Cardiac muscle cell (in vitro differentiated cells and primary cell): Measurements from ENCODE around the gene MRPS31. TPM values are rescaled to one million over a fixed set of nuclear protein-coding genes. Genes with fewer than 3 reads are reported as not detected.

Source experiments
- DNase-seq, 2 donors: peaks; one replicate each; pipeline versions ENCODE4 v3.0.0 to v3.0.0-alpha.2; 2010 to 2017; ENCODE audit warnings: low read depth in 1 of 2, low spot score in 1 of 2
- H3K27ac ChIP-seq: fragments of 200-600 bp; sonication (generic); 2 replicates; pipeline ENCODE4 v1.5.1; 2016
- H3K27me3 ChIP-seq: fragments of 200-600 bp; sonication (generic); 2 replicates; pipeline ENCODE4 v1.6.0; 2016; ENCODE audit warnings: control low read depth
- H3K36me3 ChIP-seq: fragments of 200-600 bp; sonication (generic); 2 replicates; pipeline ENCODE4 v1.5.1; 2016; ENCODE audit warnings: control low read depth
- H3K4me1 ChIP-seq: fragments of 200-600 bp; sonication (generic); 2 replicates; pipeline ENCODE4 v1.8.1; 2017; ENCODE audit warnings: low read depth, mild to moderate bottlenecking, mixed run types
- H3K4me3 ChIP-seq: fragments of 200-600 bp; sonication (generic); 2 replicates; pipeline ENCODE4 v1.5.1; 2016; ENCODE audit warnings: mild to moderate bottlenecking
- H3K9me3 ChIP-seq: fragments of 200-600 bp; sonication (generic); 2 replicates; pipeline ENCODE4 v1.5.1; 2017; ENCODE audit warnings: low read depth, mild to moderate bottlenecking, control low read depth
- polyA plus RNA-seq: library from polyadenylated mRNA; unstranded; fragments of >200 nt; fragmentation: Nextera tagmentation; extraction: Ambion mirVana; gene quantifications from 2 replicates; pipeline ENCODE4 v1.2.1, GENCODE V29; 2016
- total RNA-seq: library from RNA; depleted of rRNA; stranded (reverse); fragments of >200 nt; gene quantifications from 2 replicates; pipeline ENCODE4 v1.2.3, GENCODE V29; 2016
- TF ChIP-seq, protein P1 (sequence below): IDR thresholded peaks from 2 replicates; pipeline ENCODE4 v1.5.1; 2012; ENCODE audit warnings: low read depth, mild to moderate bottlenecking, low read length

MRPS31 gene
- total and polyA plus RNA-seq, 2 experiments from 2014 or later = 36.3 to 39.2 TPM

- no peaks in the 10 kb centered on the region for H3K27me3 ChIP-seq
- no peak overlapping the region for H3K4me3 ChIP-seq
- H3K36me3 ChIP-seq = no peaks in the 10 kb centered on the region
- H3K9me3 ChIP-seq = no peaks in the 10 kb centered on the region
- H3K27ac ChIP-seq = no peak overlapping the region
- H3K4me1 ChIP-seq = peaks cover 4% of the 10 kb centered on the region
- TF ChIP-seq, protein P1, sequence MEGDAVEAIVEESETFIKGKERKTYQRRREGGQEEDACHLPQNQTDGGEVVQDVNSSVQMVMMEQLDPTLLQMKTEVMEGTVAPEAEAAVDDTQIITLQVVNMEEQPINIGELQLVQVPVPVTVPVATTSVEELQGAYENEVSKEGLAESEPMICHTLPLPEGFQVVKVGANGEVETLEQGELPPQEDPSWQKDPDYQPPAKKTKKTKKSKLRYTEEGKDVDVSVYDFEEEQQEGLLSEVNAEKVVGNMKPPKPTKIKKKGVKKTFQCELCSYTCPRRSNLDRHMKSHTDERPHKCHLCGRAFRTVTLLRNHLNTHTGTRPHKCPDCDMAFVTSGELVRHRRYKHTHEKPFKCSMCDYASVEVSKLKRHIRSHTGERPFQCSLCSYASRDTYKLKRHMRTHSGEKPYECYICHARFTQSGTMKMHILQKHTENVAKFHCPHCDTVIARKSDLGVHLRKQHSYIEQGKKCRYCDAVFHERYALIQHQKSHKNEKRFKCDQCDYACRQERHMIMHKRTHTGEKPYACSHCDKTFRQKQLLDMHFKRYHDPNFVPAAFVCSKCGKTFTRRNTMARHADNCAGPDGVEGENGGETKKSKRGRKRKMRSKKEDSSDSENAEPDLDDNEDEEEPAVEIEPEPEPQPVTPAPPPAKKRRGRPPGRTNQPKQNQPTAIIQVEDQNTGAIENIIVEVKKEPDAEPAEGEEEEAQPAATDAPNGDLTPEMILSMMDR = peak; percentile 42
- peak; percentile 51 to 66 for DNase-seq
These were observed 88.3 kb downstream of the MRPS31 start for GRCh38 chr13:40682449-40683240.

- peaks cover 4% of the 10 kb centered on the region for H3K4me1 ChIP-seq
- H3K36me3 ChIP-seq = no peaks in the 10 kb centered on the region
- DNase-seq = peak in 1 of 2 donors; percentile 39
- no peak overlapping the region for H3K27ac ChIP-seq
- H3K4me3 ChIP-seq = no peak overlapping the region
- H3K9me3 ChIP-seq = no peaks in the 10 kb centered on the region
- TF ChIP-seq, protein P1 = no peak
- no peaks in the 10 kb centered on the region for H3K27me3 ChIP-seq
These were observed 89.4 kb downstream of the MRPS31 start for GRCh38 chr13:40681341-40682146.

DNA sequence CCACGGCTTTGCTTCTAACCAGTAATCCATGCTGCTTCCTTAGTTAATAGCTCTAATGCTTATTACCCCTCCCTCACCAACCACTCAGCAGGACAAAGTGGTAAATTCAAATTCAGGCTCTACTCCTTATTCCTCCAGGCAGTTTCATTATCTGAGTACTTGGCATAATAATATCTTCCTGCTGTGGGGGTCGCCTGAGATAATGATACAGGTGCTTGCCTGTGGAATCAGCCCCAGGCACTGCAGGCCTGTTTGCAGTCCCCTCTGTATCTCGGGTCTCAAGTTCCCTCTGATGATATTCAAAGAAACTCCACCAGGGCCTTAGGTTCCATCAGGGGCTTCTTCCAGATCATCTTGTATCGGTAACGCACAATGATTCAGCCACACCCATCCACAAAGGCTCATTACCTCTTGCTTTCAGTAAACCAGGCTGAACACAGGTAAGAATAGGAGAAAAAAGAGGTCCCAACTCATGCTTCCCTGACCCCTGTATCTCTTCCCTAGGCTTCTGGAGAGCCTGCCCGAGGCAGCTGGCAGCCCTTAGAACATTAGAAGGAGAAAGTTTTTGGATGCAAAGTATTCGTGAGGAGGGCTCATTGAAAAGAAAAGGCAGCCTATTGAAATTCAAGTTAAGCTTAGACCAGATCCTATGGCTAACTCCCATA, 90.2 kb downstream of the MRPS31 start:
- no peak overlapping the region for H3K27ac ChIP-seq
- no peaks in the 10 kb centered on the region for H3K36me3 ChIP-seq
- peaks cover 4% of the 10 kb centered on the region for H3K4me1 ChIP-seq
- TF ChIP-seq, protein P1 = no peak
- no peak overlapping the region for H3K4me3 ChIP-seq
- no peak for DNase-seq
- no peaks in the 10 kb centered on the region for H3K9me3 ChIP-seq
- no peaks in the 10 kb centered on the region for H3K27me3 ChIP-seq

GRCh38 chr13:40679480-40679985, 91.5 kb downstream of the MRPS31 start:
- H3K9me3 ChIP-seq = no peaks in the 10 kb centered on the region
- peaks cover 4% of the 10 kb centered on the region for H3K4me1 ChIP-seq
- H3K36me3 ChIP-seq = no peaks in the 10 kb centered on the region
- H3K4me3 ChIP-seq = no peak overlapping the region
- TF ChIP-seq, protein P1 = no peak
- DNase-seq = no peak
- H3K27me3 ChIP-seq = no peaks in the 10 kb centered on the region
- H3K27ac ChIP-seq = no peak overlapping the region

Other genes starting within 250 kb of the MRPS31 start
- gene FOXO1, start 104.5 kb downstream of the MRPS31 start, total RNA-seq = 6.8 and 10.5 TPM in 2 replicates
- gene FOXO1, start 104.5 kb downstream of the MRPS31 start, polyA plus RNA-seq = 14.0 and 24.9 TPM in 2 replicates
- 36.4 and 36.5 TPM in 2 replicates for gene SLC25A15, start 18.4 kb upstream of the MRPS31 start, total RNA-seq
- 18.1 and 19.8 TPM in 2 replicates for gene SLC25A15, start 18.4 kb upstream of the MRPS31 start, polyA plus RNA-seq
- gene ELF1, start 248.1 kb upstream of the MRPS31 start, total RNA-seq = 30.0 and 36.8 TPM in 2 replicates
- 22.2 and 23.6 TPM in 2 replicates for gene ELF1, start 248.1 kb upstream of the MRPS31 start, polyA plus RNA-seq